Hepatocyte (in vitro differentiated cells): ENCODE data around the gene CDK9.

Experiments used
- CTCF ChIP-seq: fragments of 200-600 bp; sonication (generic); IDR thresholded peaks from 2 replicates; pipeline ENCODE4 v1.5.1; 2016; ENCODE audit warnings: antibody characterized with exemption, mild to moderate bottlenecking; ENCODE audit not compliant: poor library complexity
- EZH2 ChIP-seq: fragments of 200-600 bp; sonication (generic); IDR thresholded peaks from 2 replicates; pipeline ENCODE4 v1.6.1; 2016; ENCODE audit warnings: antibody characterized with exemption, mild to moderate bottlenecking, borderline replicate concordance

- TF ChIP-seq EZH2 (no peak), CTCF (no peak)
These were observed 14.2 kb upstream of the CDK9 start for GRCh38 chr9:127771570-127772189.
